Stimulated activated CD4-positive, alpha-beta T cell treated with anti-CD3 and anti-CD28 coated beads, TNF-alpha, amount 100 ng/mL, for 48 hours (primary cell): ENCODE measurements around the gene PRKRIP1.
"Not testable (repeated sequence)": the region's sequence is repeated elsewhere in the genome, so short reads cannot be mapped to it uniquely, and the experiment has no call there.

Experiments
- DNase-seq, 3 donors: peaks; one replicate each; pipeline ENCODE4 v3.0.0-alpha.2; 2020; ENCODE audit warnings: low read depth in 3 of 3

The PRKRIP1 gene

GRCh38 chr7:102431617-102432298, 35.6 kb downstream of the PRKRIP1 start:
- DNase-seq = no peak

- DNase-seq = no peak
These were observed 36.5 kb downstream of the PRKRIP1 start for GRCh38 chr7:102432442-102433218.

GRCh38 chr7:102433219-102434038, 37.3 kb downstream of the PRKRIP1 start, which contains the start of gene ORAI2:
Gene ORAI2, plus strand, starts transcription at chr7:102433575. Its CDS starts 5,382 bp downstream, at chr7:102438957.
- DNase-seq = peak; percentile 54 to 80 (median 70)

- DNase-seq = no peak
These were observed 37.9 kb downstream of the PRKRIP1 start for GRCh38 chr7:102434039-102434486.

GRCh38 chr7:102436118-102436517, 40.0 kb downstream of the PRKRIP1 start:
- no peak for DNase-seq

- DNase-seq = no peak
These were observed 44.0 kb downstream of the PRKRIP1 start for GRCh38 chr7:102439963-102440795.

GRCh38 chr7:102444961-102445673, 49.0 kb downstream of the PRKRIP1 start:
- DNase-seq = no peak

- no peak for DNase-seq
These were observed 49.5 kb downstream of the PRKRIP1 start for GRCh38 chr7:102445674-102446071.

GRCh38 chr7:102446387-102447156, 50.4 kb downstream of the PRKRIP1 start:
- DNase-seq = no peak

GRCh38 chr7:102447311-102447710, 51.1 kb downstream of the PRKRIP1 start:
- DNase-seq = no peak

GRCh38 chr7:102449136-102449535, 53.0 kb downstream of the PRKRIP1 start:
- DNase-seq = no peak

- peak in 1 of 3 donors; percentile 34 for DNase-seq
These were observed 54.1 kb downstream of the PRKRIP1 start for GRCh38 chr7:102450242-102450641.

GRCh38 chr7:102451371-102452054, 55.4 kb downstream of the PRKRIP1 start:
- no peak for DNase-seq

- DNase-seq = no peak
These were observed 56.3 kb downstream of the PRKRIP1 start for GRCh38 chr7:102452451-102452850.

GRCh38 chr7:102453319-102453718, 57.2 kb downstream of the PRKRIP1 start:
- no peak for DNase-seq

- no peak for DNase-seq
These were observed 58.3 kb downstream of the PRKRIP1 start for GRCh38 chr7:102454468-102454867.

- not testable (repeated sequence) for DNase-seq
These were observed 58.8 kb downstream of the PRKRIP1 start for GRCh38 chr7:102454932-102455331.

GRCh38 chr7:102455596-102455995, 59.4 kb downstream of the PRKRIP1 start:
- no peak for DNase-seq

GRCh38 chr7:102456327-102456726, 60.2 kb downstream of the PRKRIP1 start:
- DNase-seq = no peak
